Renal cortex interstitium (tissue), 11 donors: Measurements from ENCODE around the gene LRRC59. TPM values are rescaled to one million over a fixed set of nuclear protein-coding genes. Genes with fewer than 3 reads are reported as not detected.

Experiments used
- DNase-seq, 11 donors: peaks; one replicate each; pipeline ENCODE4 v3.0.0-alpha.2; 2013; ENCODE audit warnings: low read depth in 9 of 11, low spot score in 4 of 11; ENCODE audit errors: extremely low read depth in 1 of 11
- polyA plus RNA-seq, 3 donors: library from polyadenylated mRNA; unstranded; fragments of 120-200 nt; gene quantifications; one replicate each; pipeline ENCODE4 v1.2.1, GENCODE V29; 2013; ENCODE audit not compliant: insufficient read length in 3 of 3

The LRRC59 gene
- polyA plus RNA-seq, 3 donors, result 54.4 to 68.9 (median 64.5) TPM

- DNase-seq, result no peak
Observed at GRCh38 chr17:50372222-50372757, 25.0 kb downstream of the LRRC59 start.

DNA sequence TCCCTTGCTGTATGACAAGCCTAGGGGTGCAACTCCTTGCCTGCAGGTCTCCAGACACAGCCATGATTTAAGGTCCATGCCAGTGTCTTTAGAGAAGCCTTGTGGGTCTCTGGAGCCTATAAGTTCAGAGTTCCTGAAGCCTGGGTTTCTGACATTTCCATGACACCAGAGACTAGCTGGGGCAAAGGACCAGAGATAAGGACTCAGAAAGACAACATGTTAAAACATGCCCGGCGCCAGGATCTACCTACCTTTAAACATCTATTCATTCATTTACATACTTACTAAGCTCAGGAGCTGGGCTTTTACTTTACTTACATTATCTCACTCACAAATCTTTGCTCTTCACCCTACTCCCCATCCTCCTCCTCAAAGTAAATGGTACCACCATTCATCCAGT, 25.8 kb downstream of the LRRC59 start:
- DNase-seq, result no peak

GRCh38 chr17:50370052-50370451, 27.3 kb downstream of the LRRC59 start:
- no peak for DNase-seq

GRCh38 chr17:50367401-50367800, 29.9 kb downstream of the LRRC59 start:
- DNase-seq, result no peak

GRCh38 chr17:50365649-50366393, 31.5 kb downstream of the LRRC59 start:
- no peak for DNase-seq

DNA sequence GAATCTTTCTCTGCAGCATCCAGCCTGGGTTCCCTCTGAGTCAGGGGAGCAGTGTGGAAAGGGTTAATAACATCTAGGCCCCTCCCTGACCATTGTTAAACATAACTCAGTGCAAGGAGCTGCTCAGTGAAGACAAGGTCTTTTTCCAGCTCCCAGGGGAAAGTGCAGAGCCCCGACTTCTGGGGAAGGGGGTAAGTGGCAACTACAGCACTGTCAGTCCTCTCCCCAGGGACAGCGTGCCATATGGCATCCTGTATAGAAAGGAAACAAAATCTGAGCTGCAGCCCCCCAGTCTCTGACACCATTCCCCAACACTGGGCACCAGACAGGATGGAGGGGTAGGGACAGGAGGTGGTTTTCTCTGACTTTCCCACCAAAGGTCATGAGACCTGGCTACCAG, 32.2 kb downstream of the LRRC59 start:
- no peak for DNase-seq

DNA sequence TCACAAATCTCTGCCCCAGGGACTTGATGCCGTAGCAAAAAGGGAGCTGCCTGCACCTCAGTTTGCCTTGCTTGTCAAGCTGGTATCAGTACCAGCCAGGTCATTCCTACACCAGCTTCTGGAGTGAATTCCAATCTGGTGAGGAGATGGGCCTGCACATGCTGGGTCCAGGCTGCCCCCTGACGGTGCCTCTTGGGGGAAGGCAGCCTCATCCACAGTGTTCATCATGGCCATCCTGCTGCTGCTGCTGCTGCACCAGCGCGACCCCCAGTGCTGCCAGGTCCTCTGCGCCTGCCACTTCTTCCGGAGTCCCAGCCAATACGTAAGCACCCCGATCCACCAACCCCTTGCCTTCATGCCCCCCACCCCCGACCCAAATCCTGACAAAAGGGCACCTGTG, 32.6 kb downstream of the LRRC59 start:
- no peak for DNase-seq

DNA sequence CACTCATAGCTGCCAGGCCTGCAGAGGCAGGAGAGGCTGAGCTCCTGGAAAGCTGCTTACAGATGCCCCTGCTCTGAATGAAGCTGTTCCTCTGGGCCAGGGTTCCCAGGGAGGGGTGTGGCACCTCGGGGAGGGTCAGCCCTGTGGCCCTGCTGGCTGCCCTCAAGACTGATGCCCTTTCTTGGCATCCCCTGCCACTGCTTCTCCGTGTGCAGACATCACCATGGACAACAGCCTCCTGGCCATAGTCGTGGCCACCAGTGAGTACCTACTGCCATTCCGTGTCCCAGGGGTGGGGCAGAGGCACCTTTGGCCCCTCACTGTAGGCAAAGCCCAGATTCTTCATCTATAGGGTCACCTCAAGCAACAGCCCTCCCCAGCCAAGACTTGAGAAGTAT, 33.3 kb downstream of the LRRC59 start:
- DNase-seq, result no peak

DNA sequence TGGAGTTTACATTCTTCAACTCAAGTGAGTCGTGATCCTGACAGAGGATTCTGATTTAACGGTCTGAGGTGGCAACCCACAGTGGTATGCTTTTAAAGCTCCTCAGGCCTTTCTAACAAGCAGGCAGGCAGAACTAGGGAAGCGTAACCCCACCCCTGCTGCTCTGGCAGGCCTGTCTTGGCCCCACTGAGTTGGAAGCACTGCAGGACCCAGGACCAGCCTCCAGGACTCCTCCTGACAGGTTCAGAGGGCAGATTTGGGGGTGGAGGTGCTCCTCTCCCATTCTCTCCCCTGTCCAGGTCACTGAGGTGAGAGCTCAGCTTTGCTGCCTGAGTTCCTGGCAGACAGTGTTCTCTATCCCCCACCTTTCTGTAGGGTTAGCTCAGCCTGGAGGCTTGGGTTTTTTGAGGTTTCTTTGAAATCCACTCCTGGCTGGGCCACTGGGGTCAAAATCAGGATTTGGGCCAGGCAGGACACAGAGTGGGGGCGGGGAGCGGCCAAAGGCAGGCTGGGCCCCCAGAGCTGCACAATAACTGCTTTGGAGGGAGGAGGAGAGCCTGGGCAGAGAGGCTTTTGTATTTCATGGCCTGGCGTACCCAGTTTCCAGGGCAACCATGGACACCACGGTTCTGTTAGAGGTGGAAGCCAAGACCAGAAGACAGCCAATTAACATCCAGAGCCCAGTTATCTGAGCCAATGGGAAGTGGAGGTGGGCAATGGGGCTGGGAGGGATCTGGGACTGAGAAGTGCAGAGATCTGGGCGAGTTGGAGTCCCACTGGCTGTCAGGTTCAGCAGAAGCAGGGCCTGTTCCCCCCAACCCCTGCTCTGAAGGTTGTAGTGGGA, 33.9 kb downstream of the LRRC59 start:
- DNase-seq, result peak in 1 of 11 donors; percentile 48

DNA sequence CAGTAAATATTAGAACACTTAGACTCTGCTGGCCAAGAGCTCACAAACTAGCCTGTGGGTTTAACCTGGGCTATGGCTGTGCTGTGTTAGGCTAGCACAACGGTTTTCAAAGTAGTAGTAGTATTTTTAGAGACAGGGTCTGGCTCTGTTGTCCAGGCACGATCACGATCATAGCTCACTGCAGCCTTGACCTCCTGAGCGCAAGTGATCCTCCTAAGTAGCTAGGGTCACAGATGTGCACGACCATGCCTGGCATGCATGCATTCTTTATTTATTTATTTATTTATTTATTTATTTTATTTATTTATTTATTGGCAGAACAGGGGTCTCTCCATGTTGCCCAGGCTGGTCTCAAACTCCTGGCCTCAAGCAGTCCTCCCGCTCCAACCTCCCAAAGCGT, 34.7 kb downstream of the LRRC59 start:
- no peak for DNase-seq

GRCh38 chr17:50361561-50362480, 35.5 kb downstream of the LRRC59 start:
- DNase-seq, result peak in 4 of 11 donors; percentile 39 to 46 (median 44)

GRCh38 chr17:50360486-50361115, 36.7 kb downstream of the LRRC59 start:
- no peak for DNase-seq

- no peak for DNase-seq
Observed at GRCh38 chr17:50359998-50360461, 37.3 kb downstream of the LRRC59 start.

DNA sequence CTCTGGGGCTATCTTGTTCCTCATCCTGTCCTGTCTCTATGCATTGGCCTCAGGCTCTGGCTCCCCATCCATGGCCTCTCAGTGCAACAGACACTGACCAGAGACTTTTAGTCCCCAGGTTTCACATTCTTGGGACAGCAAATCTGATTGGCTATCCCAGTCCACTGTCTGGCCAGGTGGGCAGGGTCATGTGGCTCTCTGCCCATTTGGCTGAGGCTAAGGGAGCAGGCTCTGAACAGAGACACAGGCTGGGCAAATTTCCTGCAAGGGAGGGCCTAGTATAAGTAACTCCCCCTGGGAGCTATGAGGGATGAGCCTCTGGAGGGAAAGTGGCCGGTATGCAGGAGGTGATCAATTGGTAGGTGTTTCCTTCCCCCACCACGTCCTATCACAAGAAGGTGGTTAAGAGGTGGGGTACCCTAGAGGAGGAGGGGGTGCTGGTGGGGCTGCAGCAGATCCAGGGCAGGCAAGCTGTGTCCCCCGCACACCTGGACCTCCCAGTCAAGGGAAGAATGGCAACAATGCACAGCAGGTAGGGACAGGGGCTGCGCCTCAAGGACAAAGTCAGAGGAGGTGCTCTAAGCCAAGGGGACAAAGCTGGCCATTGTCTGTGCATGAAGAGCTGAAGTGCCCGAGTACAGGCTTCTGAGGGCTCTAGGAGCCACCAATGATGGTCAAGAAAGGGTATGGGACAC, 38.2 kb downstream of the LRRC59 start:
- DNase-seq, result no peak

DNA sequence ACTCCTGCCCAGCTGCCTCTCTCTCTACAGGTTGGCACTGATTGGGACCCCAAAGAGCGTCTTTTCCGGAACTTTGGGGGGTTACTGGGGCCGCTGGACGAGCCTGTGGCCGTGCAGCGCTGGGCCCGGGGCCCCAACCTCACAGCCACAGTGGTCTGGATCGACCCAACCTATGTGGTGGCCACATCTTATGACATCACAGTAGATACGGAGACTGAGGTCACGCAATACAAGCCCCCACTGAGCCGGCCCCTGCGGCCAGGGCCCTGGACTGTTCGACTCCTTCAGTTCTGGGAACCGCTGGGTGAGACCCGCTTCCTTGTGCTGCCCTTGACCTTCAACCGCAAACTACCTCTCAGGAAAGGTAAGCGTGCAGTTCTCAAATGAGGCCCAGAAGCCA, 39.1 kb downstream of the LRRC59 start:
- no peak for DNase-seq

GRCh38 chr17:50356892-50357510, 40.3 kb downstream of the LRRC59 start:
- DNase-seq, result no peak

GRCh38 chr17:50356418-50356817, 40.9 kb downstream of the LRRC59 start:
- DNase-seq, result no peak
